GM21390 (cell line): ENCODE measurements around the gene CCDC39.

Experiments used
- ATAC-seq: cut with Tn5 transposase; IDR thresholded peaks from one replicate; pipeline ENCODE4 v1.9.1; 2021; ENCODE audit not compliant: unreplicated experiment

Gene CCDC39

GRCh38 chr3:180679178-180680096 lies at the start of gene CCDC39:
Gene CCDC39 (minus strand): TSS chr3:180679489. CDS start chr3:180679380, 109 bp downstream.
- peak; percentile 97 for ATAC-seq

GRCh38 chr3:180720012-180720411 lies 40.7 kb upstream of the CCDC39 start:
- no peak for ATAC-seq

GRCh38 chr3:180707896-180708295 lies 28.6 kb upstream of the CCDC39 start:
- ATAC-seq = no peak

GRCh38 chr3:180705619-180706018 lies 26.3 kb upstream of the CCDC39 start:
- no peak for ATAC-seq

- no peak for ATAC-seq
Measured at GRCh38 chr3:180704532-180704931, 25.2 kb upstream of the CCDC39 start.

GRCh38 chr3:180700941-180701340 lies 21.7 kb upstream of the CCDC39 start:
- no peak for ATAC-seq

- no peak for ATAC-seq
Measured at GRCh38 chr3:180698760-180699270, 19.5 kb upstream of the CCDC39 start.

GRCh38 chr3:180694321-180694720 lies 15.0 kb upstream of the CCDC39 start:
- no peak for ATAC-seq

- no peak for ATAC-seq
Measured at GRCh38 chr3:180693656-180694055, 14.4 kb upstream of the CCDC39 start.

GRCh38 chr3:180690061-180690460 lies 10.8 kb upstream of the CCDC39 start:
- no peak for ATAC-seq

- no peak for ATAC-seq
Measured at GRCh38 chr3:180684807-180685206, 5.5 kb upstream of the CCDC39 start.

- no peak for ATAC-seq
Measured at GRCh38 chr3:180683816-180684215, 4.5 kb upstream of the CCDC39 start.

GRCh38 chr3:180680097-180680430 lies 775 bp upstream of the CCDC39 start:
- ATAC-seq = peak; percentile 40

- no peak for ATAC-seq
Measured at GRCh38 chr3:180678231-180678630, 1.1 kb downstream of the CCDC39 start.

- ATAC-seq = no peak
Measured at GRCh38 chr3:180661444-180661843, 17.8 kb downstream of the CCDC39 start.

- ATAC-seq = no peak
Measured at GRCh38 chr3:180657094-180657493, 22.2 kb downstream of the CCDC39 start.

GRCh38 chr3:180656406-180656805 lies 22.9 kb downstream of the CCDC39 start:
- no peak for ATAC-seq

- peak; percentile 60 for ATAC-seq
Measured at GRCh38 chr3:180646187-180646790, 33.0 kb downstream of the CCDC39 start.

- no peak for ATAC-seq
Measured at GRCh38 chr3:180640987-180641386, 38.3 kb downstream of the CCDC39 start.

- ATAC-seq = no peak
Measured at GRCh38 chr3:180633722-180634121, 45.6 kb downstream of the CCDC39 start.

- no peak for ATAC-seq
Measured at GRCh38 chr3:180631317-180631716, 48.0 kb downstream of the CCDC39 start.

- no peak for ATAC-seq
Measured at GRCh38 chr3:180630371-180630770, 48.9 kb downstream of the CCDC39 start.
